Natural killer cell (primary cell): ENCODE data around the gene ARHGAP42. TPM values are rescaled to one million over a fixed set of nuclear protein-coding genes. Genes with fewer than 3 reads are reported as not detected.
A peak's percentile ranks its signal among the peaks of the same experiment; 100 is the strongest.

Experiments
- ATAC-seq, 3 donors: fragments of 150-1000 bp in 2 of 3; fragments of 200-7000 bp in 1 of 3; cut with Tn5 transposase; 1 replicate in 1 of 3; 2 replicates in 2 of 3; pipeline ENCODE4 v1.10.0; 2021; ENCODE audit warnings: mild to moderate bottlenecking in 2 of 3, moderate library complexity in 2 of 3
- DNase-seq, 2 donors: peaks; one replicate each; pipeline versions ENCODE4 v3.0.0 to v3.0.0-alpha.2; 2013 to 2021; ENCODE audit warnings: mixed read lengths in 1 of 2
- H3K27ac ChIP-seq: one replicate; pipeline ENCODE4 v1.5.1; 2013; ENCODE audit warnings: mild to moderate bottlenecking, low read length
- H3K27me3 ChIP-seq: one replicate; pipeline ENCODE4 v1.6.1; 2013; ENCODE audit warnings: low read length; ENCODE audit not compliant: control insufficient read depth, insufficient read depth
- H3K36me3 ChIP-seq: one replicate; pipeline ENCODE4 v1.6.1; 2013; ENCODE audit warnings: low read length; ENCODE audit not compliant: control insufficient read depth, insufficient read depth
- H3K4me1 ChIP-seq: one replicate; pipeline ENCODE4 v1.6.1; 2013; ENCODE audit warnings: low read length; ENCODE audit not compliant: control insufficient read depth, insufficient read depth
- H3K4me3 ChIP-seq: one replicate; pipeline ENCODE4 v1.5.1; 2013; ENCODE audit warnings: low read length
- H3K9me3 ChIP-seq: one replicate; pipeline ENCODE4 v1.6.1; 2013; ENCODE audit warnings: low read length; ENCODE audit not compliant: control insufficient read depth, insufficient read depth
- H3K27ac Mint-ChIP-seq, 2 donors: one replicate each; pipeline ENCODE4 v1.8.0; 2022; ENCODE audit warnings: mild to moderate bottlenecking in 2 of 2, mixed read lengths in 2 of 2, moderate library complexity in 1 of 2
- H3K27me3 Mint-ChIP-seq, 2 donors: one replicate each; pipeline ENCODE4 v1.8.0; 2022; ENCODE audit warnings: low read depth in 2 of 2, mixed read lengths in 2 of 2
- H3K36me3 Mint-ChIP-seq: one replicate; pipeline ENCODE4 v1.8.0; 2022; ENCODE audit warnings: mixed read lengths
- H3K4me1 Mint-ChIP-seq, 2 donors: one replicate each; pipeline ENCODE4 v1.8.0; 2022; ENCODE audit warnings: mixed read lengths in 2 of 2
- H3K4me3 Mint-ChIP-seq: one replicate; pipeline ENCODE4 v1.8.0; 2022; ENCODE audit warnings: mild to moderate bottlenecking, moderate library complexity, mixed read lengths
- H3K9me3 Mint-ChIP-seq, 2 donors: one replicate each; pipeline ENCODE4 v1.8.0; 2022; ENCODE audit warnings: mixed read lengths in 2 of 2
- WGBS: methylation state at CpG from one replicate; pipeline ENCODE4 v1.1.7; 2013; ENCODE audit warnings: missing lambda C conversion rate; ENCODE audit not compliant: insufficient coverage; 5-methylcytosine and 5-hydroxymethylcytosine counted together
- intact Hi-C: fragments of 100-400 bp; cut with micrococcal nuclease; formaldehyde crosslinking; loops from one replicate; pipeline ENCODE4 v1.14.2; 2022
- total RNA-seq, 4 donors: library from RNA; stranded (reverse); fragments of 120-200 nt in 1 of 4; gene quantifications; one replicate each; pipeline versions ENCODE4 v1.2.3 to v1.2.4, GENCODE V29; 2013 to 2022
- TF ChIP-seq, protein P1 (sequence below): fragments of 200-600 bp; IDR thresholded peaks from one replicate; pipeline ENCODE4 v1.8.0; 2022; ENCODE audit warnings: antibody characterized with exemption

The ARHGAP42 gene, protein sequence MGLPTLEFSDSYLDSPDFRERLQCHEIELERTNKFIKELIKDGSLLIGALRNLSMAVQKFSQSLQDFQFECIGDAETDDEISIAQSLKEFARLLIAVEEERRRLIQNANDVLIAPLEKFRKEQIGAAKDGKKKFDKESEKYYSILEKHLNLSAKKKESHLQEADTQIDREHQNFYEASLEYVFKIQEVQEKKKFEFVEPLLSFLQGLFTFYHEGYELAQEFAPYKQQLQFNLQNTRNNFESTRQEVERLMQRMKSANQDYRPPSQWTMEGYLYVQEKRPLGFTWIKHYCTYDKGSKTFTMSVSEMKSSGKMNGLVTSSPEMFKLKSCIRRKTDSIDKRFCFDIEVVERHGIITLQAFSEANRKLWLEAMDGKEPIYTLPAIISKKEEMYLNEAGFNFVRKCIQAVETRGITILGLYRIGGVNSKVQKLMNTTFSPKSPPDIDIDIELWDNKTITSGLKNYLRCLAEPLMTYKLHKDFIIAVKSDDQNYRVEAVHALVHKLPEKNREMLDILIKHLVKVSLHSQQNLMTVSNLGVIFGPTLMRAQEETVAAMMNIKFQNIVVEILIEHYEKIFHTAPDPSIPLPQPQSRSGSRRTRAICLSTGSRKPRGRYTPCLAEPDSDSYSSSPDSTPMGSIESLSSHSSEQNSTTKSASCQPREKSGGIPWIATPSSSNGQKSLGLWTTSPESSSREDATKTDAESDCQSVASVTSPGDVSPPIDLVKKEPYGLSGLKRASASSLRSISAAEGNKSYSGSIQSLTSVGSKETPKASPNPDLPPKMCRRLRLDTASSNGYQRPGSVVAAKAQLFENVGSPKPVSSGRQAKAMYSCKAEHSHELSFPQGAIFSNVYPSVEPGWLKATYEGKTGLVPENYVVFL
- total RNA-seq: 1 to 10 TPM; 6.0 to 7.6 (median 6.4) TPM
- 9.4 TPM for total RNA-seq (2013)

DNA sequence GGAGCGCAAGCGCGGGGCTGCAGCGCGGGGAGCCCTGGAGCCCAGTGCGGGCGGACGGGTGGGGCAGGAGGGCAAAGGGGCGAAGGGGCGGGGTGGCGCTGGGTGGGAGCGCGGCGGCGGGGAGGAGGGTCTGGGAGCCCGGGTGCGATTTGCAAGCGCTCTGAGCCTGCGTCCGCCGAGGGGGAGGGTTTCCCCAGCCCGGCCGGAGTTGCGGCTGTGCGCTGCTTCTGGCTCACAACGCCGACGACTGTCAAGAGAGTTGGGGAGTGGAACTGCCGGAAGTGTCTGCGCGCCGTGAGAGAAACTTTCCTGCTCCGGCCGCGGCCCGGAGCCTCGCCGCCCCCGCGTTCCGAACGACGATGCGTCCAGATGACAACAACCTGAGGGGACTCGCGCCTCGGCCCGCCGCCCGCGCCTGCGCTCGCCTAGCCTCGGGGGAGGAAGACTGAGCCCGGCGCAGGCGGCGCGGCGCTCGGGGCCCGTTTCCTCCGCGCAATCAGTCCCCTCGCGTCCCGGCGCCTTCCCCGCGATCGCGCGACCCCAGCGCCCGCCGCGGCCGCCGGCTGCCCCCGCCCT is at the start of gene ARHGAP42:
Gene ARHGAP42, plus strand, starts transcription at position 235 of the 576 bp plus-strand sequence. CDS start 391 bp downstream, outside the sequence.
- Mint-ChIP-seq H3K4me1 (peaks cover 33 to 50% of the 10 kb centered on the region in 2 donors), H3K27ac (peak within 1 kb of the TSS; percentile 72 to 74), H3K9me3 (no peaks in the 10 kb centered on the region), H3K27me3 (no peaks in the 10 kb centered on the region), H3K36me3 (no peaks in the 10 kb centered on the region), H3K4me3 (peak within 1 kb of the TSS; percentile 97)
- under 1% methylated on average over 80 of the region's 80 CpGs for WGBS
- H3K4me1 ChIP-seq: peaks cover 5% of the 10 kb centered on the region
- peak within 1 kb of the TSS; percentile 66 for H3K4me3 ChIP-seq
- peak; percentile 10 to 40 for DNase-seq
- H3K36me3 ChIP-seq: no peaks in the 10 kb centered on the region
- TF ChIP-seq, protein P1, sequence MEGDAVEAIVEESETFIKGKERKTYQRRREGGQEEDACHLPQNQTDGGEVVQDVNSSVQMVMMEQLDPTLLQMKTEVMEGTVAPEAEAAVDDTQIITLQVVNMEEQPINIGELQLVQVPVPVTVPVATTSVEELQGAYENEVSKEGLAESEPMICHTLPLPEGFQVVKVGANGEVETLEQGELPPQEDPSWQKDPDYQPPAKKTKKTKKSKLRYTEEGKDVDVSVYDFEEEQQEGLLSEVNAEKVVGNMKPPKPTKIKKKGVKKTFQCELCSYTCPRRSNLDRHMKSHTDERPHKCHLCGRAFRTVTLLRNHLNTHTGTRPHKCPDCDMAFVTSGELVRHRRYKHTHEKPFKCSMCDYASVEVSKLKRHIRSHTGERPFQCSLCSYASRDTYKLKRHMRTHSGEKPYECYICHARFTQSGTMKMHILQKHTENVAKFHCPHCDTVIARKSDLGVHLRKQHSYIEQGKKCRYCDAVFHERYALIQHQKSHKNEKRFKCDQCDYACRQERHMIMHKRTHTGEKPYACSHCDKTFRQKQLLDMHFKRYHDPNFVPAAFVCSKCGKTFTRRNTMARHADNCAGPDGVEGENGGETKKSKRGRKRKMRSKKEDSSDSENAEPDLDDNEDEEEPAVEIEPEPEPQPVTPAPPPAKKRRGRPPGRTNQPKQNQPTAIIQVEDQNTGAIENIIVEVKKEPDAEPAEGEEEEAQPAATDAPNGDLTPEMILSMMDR: no peak
- peak within 1 kb of the TSS; percentile 52 for H3K27ac ChIP-seq
- intact Hi-C loops: loop anchor here (10.0 kb wide), 1 partner anchor 178 kb away; no protein-coding TSS in a partner anchor
- peak; percentile 71 to 80 (median 79) for ATAC-seq
- no peaks in the 10 kb centered on the region for H3K9me3 ChIP-seq
- no peaks in the 10 kb centered on the region for H3K27me3 ChIP-seq

DNA sequence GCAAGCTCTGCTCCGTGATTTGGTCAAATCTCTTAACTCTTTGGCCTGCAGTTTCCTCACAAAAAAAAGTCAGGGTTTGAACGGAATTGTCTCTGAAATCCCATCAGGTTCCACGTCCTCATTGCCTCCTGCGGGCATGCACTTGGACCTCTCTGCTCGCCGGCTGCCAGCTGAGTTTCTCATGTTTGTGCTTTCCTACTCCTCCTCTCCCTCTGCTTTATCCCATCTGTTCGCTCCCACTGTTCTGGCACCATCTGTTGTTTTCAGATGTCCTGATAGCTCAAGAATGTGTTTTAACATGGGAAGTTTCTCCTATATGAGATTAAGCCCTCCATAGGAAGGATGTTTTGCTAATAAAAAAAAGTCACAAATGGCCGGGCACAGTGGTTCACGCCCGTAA is 49.4 kb upstream of the ARHGAP42 start:
- no peak for DNase-seq
- 89% methylated on average over 10 of the region's 10 CpGs for WGBS
- ATAC-seq: no peak
- Histone ChIP-seq H3K27me3 (no peaks in the 10 kb centered on the region), H3K4me3 (no peak overlapping the region), H3K36me3 (no peaks in the 10 kb centered on the region), H3K4me1 (no peaks in the 10 kb centered on the region), H3K27ac (no peak overlapping the region), H3K9me3 (no peaks in the 10 kb centered on the region)
- TF ChIP-seq, protein P1: no peak
- Mint-ChIP-seq H3K4me1 (no peaks in the 10 kb centered on the region), H3K4me3 (no peak overlapping the region), H3K27ac (no peak overlapping the region), H3K36me3 (no peaks in the 10 kb centered on the region), H3K27me3 (peaks cover 3 to 20% of the 10 kb centered on the region in 2 donors), H3K9me3 (no peaks in the 10 kb centered on the region)
- intact Hi-C loops: no loop called here

DNA sequence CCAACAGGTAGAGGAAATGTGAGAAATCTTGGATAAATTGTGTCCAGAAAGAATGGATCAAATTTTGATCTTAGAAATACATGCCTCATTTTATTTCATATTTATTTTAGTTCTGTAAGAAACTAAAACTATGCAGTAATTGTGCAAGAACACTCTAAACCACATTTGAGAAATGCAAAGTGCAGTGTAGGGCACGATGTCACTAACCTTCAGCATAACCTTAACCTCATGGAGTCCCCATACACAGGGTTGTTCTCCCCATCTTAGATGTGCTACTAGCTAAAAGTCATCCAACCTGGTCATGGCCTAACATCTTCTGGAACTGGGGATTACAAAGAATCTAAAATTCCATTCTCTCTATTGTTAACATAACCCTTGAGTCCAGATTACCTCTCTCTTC is 48.4 kb upstream of the ARHGAP42 start:
- WGBS: 95% methylated on average over 1 of the region's 1 CpG
- no peak for ATAC-seq
- Mint-ChIP-seq H3K4me3 (no peak overlapping the region), H3K36me3 (no peaks in the 10 kb centered on the region), H3K27me3 (peaks cover 3 to 20% of the 10 kb centered on the region in 2 donors), H3K4me1 (no peaks in the 10 kb centered on the region), H3K9me3 (no peaks in the 10 kb centered on the region), H3K27ac (no peak overlapping the region)
- TF ChIP-seq, protein P1: no peak
- Histone ChIP-seq H3K27me3 (no peaks in the 10 kb centered on the region), H3K4me3 (no peak overlapping the region), H3K27ac (no peak overlapping the region), H3K9me3 (no peaks in the 10 kb centered on the region), H3K4me1 (no peaks in the 10 kb centered on the region), H3K36me3 (no peaks in the 10 kb centered on the region)
- DNase-seq: no peak
- intact Hi-C loops: no loop called here
